HEK293 (cell line): ENCODE data around the gene SHMT2.

Experiments
- SETDB1 ChIP-seq: IDR thresholded peaks from one replicate; pipeline ENCODE4 v1.6.1; 2017; ENCODE audit warnings: mild to moderate bottlenecking, low read length, moderate library complexity, mixed read lengths; ENCODE audit not compliant: insufficient read length
- YY1 ChIP-seq: fragments of 450-650 bp; formaldehyde crosslinking; IDR thresholded peaks from 2 replicates; pipeline ENCODE4 v1.5.1; 2018; ENCODE audit warnings: missing biosample characterization, missing genetic modification characterization
- ZNF140 ChIP-seq: fragments of 450-650 bp; formaldehyde crosslinking; IDR thresholded peaks from 2 replicates; pipeline ENCODE4 v1.5.1; 2016; ENCODE audit warnings: missing biosample characterization, missing genetic modification characterization
- ZNF48 ChIP-seq: fragments of 450-650 bp; formaldehyde crosslinking; IDR thresholded peaks from 2 replicates; pipeline ENCODE4 v1.5.1; 2016; ENCODE audit warnings: missing biosample characterization, missing genetic modification characterization
- ZNF660 ChIP-seq: fragments of 450-650 bp; IDR thresholded peaks from 2 replicates; pipeline ENCODE4 v1.5.1; 2018; ENCODE audit warnings: missing biosample characterization, mild to moderate bottlenecking, missing genetic modification characterization
- ZNF677 ChIP-seq: fragments of 450-650 bp; IDR thresholded peaks from 2 replicates; pipeline ENCODE4 v1.5.0; 2018; ENCODE audit warnings: missing biosample characterization, mild to moderate bottlenecking, missing genetic modification characterization, moderate library complexity
- TF ChIP-seq, protein P1 (sequence below): fragments of 450-650 bp; formaldehyde crosslinking; IDR thresholded peaks from 2 replicates; pipeline ENCODE4 v1.5.1; 2016; ENCODE audit warnings: missing biosample characterization, missing genetic modification characterization
- TF ChIP-seq, protein P2 (sequence below): fragments of 450-650 bp; formaldehyde crosslinking; IDR thresholded peaks from 2 replicates; pipeline ENCODE4 v1.5.1; 2016; ENCODE audit warnings: missing biosample characterization, missing genetic modification characterization
- TF ChIP-seq, protein P3 (sequence below): fragments of 450-650 bp; formaldehyde crosslinking; IDR thresholded peaks from 2 replicates; pipeline ENCODE4 v1.5.1; 2016; ENCODE audit warnings: missing biosample characterization, missing genetic modification characterization

DNA sequence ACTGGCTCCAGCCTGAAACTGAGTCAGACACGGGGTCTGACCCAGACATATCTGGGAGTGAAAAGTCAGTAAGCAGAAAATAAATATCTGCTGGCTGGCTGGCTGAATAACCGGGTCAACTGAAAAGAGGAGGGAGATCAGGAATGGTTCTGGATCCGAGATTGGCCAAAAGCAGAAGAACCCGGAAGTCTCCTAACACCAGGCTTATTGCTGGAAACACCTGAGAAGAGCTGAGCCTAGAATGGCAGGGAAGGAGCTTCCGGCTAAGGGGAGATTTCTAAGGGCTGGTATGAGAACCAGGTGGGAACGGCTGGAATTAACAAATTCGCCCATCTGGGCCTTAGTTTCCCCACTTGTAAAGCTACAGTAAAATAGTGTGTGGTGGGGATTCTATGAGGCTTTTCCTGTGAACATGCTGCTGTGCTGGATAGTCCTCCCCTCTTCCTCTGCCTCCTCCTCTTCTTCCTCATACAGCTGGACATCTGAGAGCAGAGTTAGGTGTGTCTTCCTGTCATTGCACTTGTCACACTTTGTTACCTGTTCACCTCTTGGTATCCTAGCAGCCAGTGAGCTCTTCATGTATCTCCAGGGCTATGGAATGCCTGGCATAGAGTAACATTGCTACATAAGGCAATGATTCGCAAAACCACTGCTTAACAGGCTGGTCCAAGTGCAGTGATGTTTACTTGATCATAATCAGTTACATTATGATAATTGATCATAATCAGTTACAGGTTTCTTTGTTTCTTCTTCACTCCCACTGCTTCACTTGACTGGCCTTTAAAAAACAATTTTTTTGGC, 2.0 kb upstream of the SHMT2 start:
- TF ChIP-seq ZNF677 (tag by site-specific recombination) (no peak), YY1 (tag by site-specific recombination) (no peak), ZNF140 (tag by site-specific recombination) (no peak), SETDB1 (no peak), ZNF48 (tag by site-specific recombination) (no peak), ZNF660 (tag by site-specific recombination) (no peak)
- TF ChIP-seq, protein P1, sequence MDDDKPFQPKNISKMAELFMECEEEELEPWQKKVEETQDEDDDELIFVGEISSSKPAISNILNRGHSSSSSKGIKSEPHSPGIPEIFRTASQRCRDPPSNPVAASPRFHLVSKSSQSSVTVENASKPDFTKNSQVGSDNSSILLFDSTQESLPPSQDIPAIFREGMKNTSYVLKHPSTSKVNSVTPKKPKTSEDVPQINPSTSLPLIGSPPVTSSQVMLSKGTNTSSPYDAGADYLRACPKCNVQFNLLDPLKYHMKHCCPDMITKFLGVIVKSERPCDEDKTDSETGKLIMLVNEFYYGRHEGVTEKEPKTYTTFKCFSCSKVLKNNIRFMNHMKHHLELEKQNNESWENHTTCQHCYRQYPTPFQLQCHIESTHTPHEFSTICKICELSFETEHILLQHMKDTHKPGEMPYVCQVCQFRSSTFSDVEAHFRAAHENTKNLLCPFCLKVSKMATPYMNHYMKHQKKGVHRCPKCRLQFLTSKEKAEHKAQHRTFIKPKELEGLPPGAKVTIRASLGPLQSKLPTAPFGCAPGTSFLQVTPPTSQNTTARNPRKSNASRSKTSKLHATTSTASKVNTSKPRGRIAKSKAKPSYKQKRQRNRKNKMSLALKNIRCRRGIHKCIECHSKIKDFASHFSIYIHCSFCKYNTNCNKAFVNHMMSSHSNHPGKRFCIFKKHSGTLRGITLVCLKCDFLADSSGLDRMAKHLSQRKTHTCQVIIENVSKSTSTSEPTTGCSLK: no peak
- TF ChIP-seq, protein P2, sequence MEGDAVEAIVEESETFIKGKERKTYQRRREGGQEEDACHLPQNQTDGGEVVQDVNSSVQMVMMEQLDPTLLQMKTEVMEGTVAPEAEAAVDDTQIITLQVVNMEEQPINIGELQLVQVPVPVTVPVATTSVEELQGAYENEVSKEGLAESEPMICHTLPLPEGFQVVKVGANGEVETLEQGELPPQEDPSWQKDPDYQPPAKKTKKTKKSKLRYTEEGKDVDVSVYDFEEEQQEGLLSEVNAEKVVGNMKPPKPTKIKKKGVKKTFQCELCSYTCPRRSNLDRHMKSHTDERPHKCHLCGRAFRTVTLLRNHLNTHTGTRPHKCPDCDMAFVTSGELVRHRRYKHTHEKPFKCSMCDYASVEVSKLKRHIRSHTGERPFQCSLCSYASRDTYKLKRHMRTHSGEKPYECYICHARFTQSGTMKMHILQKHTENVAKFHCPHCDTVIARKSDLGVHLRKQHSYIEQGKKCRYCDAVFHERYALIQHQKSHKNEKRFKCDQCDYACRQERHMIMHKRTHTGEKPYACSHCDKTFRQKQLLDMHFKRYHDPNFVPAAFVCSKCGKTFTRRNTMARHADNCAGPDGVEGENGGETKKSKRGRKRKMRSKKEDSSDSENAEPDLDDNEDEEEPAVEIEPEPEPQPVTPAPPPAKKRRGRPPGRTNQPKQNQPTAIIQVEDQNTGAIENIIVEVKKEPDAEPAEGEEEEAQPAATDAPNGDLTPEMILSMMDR (tag by site-specific recombination): no peak
- TF ChIP-seq, protein P3, sequence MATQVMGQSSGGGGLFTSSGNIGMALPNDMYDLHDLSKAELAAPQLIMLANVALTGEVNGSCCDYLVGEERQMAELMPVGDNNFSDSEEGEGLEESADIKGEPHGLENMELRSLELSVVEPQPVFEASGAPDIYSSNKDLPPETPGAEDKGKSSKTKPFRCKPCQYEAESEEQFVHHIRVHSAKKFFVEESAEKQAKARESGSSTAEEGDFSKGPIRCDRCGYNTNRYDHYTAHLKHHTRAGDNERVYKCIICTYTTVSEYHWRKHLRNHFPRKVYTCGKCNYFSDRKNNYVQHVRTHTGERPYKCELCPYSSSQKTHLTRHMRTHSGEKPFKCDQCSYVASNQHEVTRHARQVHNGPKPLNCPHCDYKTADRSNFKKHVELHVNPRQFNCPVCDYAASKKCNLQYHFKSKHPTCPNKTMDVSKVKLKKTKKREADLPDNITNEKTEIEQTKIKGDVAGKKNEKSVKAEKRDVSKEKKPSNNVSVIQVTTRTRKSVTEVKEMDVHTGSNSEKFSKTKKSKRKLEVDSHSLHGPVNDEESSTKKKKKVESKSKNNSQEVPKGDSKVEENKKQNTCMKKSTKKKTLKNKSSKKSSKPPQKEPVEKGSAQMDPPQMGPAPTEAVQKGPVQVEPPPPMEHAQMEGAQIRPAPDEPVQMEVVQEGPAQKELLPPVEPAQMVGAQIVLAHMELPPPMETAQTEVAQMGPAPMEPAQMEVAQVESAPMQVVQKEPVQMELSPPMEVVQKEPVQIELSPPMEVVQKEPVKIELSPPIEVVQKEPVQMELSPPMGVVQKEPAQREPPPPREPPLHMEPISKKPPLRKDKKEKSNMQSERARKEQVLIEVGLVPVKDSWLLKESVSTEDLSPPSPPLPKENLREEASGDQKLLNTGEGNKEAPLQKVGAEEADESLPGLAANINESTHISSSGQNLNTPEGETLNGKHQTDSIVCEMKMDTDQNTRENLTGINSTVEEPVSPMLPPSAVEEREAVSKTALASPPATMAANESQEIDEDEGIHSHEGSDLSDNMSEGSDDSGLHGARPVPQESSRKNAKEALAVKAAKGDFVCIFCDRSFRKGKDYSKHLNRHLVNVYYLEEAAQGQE (tag by site-specific recombination): no peak
